ENCODE measurements around the gene TRPT1. TPM values are rescaled to one million over a fixed set of nuclear protein-coding genes. Genes with fewer than 3 reads are reported as not detected.

The TRPT1 gene
- total and polyA plus RNA-seq, 9 of the 15 experiments (the other 6 are each of a cell fraction or from before 2014, with no cell fraction given), result 4.6 to 41.7 (median 23.1) TPM

DNA sequence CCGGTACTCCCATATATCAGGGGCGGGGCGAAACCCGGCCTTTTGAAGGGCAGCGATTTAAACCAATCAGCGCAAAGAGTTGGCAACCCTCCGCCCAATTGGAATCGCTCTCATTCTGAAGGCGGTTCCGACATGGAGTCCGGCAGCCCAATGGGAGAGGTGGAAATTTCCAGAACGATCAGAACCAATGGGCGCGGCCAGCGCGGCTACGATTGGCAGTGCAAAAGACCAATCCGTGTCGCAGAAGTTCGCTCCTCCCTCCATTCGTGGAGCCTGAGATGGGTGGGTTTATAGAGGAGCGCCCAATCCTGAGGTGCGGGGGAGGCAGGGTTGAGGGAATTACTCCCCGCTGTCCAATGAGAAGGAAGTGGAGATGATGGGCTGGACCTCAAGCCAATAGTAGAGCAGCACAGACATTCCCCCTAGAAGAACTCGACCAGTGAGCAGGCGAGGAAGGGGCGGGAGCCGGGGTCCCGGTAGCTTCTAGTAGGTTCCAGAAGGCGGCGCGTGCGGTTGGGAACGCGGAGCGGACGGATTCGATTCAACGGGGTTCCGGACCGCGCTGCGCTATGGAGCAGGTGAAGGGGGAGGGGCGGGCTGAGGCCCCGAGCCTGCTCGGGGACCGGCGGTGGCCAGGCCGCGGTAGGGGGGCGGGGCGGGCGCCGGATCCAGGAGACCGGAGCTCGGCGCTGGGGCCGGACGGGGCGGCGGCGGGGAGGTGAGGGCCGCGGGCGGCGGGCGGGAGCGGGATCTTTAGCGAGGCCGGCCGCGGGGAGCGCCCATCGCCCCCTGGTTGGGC lies 40.1 kb downstream of the TRPT1 start, which contains the start of gene STIP1 (continued):
- TF ChIP-seq JUND (IDR thresholded peaks at IDR 0.05; ENCODE audit: borderline replicate concordance, low read depth, low read length), result 0 out of 2 replicates have a peak, but pooled peaks have one; percentile 20
- 0 out of 3 replicates have a peak, but pooled peaks have one; percentile 21 for TF ChIP-seq JUND (tag; IDR thresholded peaks at IDR 0.05; ENCODE audit: borderline replicate concordance, low read depth, low read length)
- 0 out of 2 replicates have a peak, but pooled peaks have one; percentile 21 for TF ChIP-seq BCOR (IDR thresholded peaks at IDR 0.05)
- no peak for TF ChIP-seq MAFK (IDR thresholded peaks at IDR 0.05; ENCODE audit: low read length)
- TF ChIP-seq CHD4 (IDR thresholded peaks at IDR 0.05; ENCODE audit: insufficient read depth, insufficient replicate concordance, low read depth, low read length, poor library complexity, severe bottlenecking), result no peak
- TF ChIP-seq ATF7 (IDR thresholded peaks at IDR 0.05), result peak; percentile 89
- no peak for TF ChIP-seq RBM34 (IDR thresholded peaks at IDR 0.05; ENCODE audit: borderline replicate concordance, insufficient read depth, low read length)
- TF ChIP-seq HSF4 (CRISPR knock-in tag; IDR thresholded peaks at IDR 0.05; ENCODE audit: borderline replicate concordance), result no peak
- TF ChIP-seq, protein P1, sequence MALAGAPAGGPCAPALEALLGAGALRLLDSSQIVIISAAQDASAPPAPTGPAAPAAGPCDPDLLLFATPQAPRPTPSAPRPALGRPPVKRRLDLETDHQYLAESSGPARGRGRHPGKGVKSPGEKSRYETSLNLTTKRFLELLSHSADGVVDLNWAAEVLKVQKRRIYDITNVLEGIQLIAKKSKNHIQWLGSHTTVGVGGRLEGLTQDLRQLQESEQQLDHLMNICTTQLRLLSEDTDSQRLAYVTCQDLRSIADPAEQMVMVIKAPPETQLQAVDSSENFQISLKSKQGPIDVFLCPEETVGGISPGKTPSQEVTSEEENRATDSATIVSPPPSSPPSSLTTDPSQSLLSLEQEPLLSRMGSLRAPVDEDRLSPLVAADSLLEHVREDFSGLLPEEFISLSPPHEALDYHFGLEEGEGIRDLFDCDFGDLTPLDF (CRISPR knock-in tag; IDR thresholded peaks at IDR 0.05), result 0 out of 2 replicates have a peak, but pooled peaks have one; percentile 39
- peak; percentile 77; the same call in 1 of the 2 replicates for TF ChIP-seq POLR2H (tag; IDR thresholded peaks at IDR 0.05; ENCODE audit: low read depth)
- no peak for TF ChIP-seq SAP30 (IDR thresholded peaks at IDR 0.05; ENCODE audit: borderline replicate concordance, insufficient read depth, low read depth, low read length, poor library complexity, severe bottlenecking)
- TF ChIP-seq POLR2B (IDR thresholded peaks at IDR 0.05; ENCODE audit: low read depth, partially characterized antibody), result peak; percentile 7
- peak; percentile 59; the same call in 1 of the 2 replicates for TF ChIP-seq EP300 (IDR thresholded peaks at IDR 0.05; ENCODE audit: low read length)
- TF ChIP-seq ELF4 (CRISPR knock-in tag; IDR thresholded peaks at IDR 0.05), result 0 out of 2 replicates have a peak, but pooled peaks have one; percentile 12
- TF ChIP-seq, protein P2, sequence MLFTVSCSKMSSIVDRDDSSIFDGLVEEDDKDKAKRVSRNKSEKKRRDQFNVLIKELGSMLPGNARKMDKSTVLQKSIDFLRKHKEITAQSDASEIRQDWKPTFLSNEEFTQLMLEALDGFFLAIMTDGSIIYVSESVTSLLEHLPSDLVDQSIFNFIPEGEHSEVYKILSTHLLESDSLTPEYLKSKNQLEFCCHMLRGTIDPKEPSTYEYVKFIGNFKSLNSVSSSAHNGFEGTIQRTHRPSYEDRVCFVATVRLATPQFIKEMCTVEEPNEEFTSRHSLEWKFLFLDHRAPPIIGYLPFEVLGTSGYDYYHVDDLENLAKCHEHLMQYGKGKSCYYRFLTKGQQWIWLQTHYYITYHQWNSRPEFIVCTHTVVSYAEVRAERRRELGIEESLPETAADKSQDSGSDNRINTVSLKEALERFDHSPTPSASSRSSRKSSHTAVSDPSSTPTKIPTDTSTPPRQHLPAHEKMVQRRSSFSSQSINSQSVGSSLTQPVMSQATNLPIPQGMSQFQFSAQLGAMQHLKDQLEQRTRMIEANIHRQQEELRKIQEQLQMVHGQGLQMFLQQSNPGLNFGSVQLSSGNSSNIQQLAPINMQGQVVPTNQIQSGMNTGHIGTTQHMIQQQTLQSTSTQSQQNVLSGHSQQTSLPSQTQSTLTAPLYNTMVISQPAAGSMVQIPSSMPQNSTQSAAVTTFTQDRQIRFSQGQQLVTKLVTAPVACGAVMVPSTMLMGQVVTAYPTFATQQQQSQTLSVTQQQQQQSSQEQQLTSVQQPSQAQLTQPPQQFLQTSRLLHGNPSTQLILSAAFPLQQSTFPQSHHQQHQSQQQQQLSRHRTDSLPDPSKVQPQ (CRISPR knock-in tag; IDR thresholded peaks at IDR 0.05; ENCODE audit: borderline replicate concordance), result no peak
- no peak for TF ChIP-seq ZNF584 (CRISPR knock-in tag; IDR thresholded peaks at IDR 0.05; ENCODE audit: low read depth)
- TF ChIP-seq ETV5 (CRISPR knock-in tag; IDR thresholded peaks at IDR 0.05; ENCODE audit: low read depth), result 0 out of 2 replicates have a peak, but pooled peaks have one; percentile 27
- TF ChIP-seq EP400 (IDR thresholded peaks at IDR 0.05), result peak; percentile 82; the same call in 1 of the 2 replicates
- TF ChIP-seq, protein P3, sequence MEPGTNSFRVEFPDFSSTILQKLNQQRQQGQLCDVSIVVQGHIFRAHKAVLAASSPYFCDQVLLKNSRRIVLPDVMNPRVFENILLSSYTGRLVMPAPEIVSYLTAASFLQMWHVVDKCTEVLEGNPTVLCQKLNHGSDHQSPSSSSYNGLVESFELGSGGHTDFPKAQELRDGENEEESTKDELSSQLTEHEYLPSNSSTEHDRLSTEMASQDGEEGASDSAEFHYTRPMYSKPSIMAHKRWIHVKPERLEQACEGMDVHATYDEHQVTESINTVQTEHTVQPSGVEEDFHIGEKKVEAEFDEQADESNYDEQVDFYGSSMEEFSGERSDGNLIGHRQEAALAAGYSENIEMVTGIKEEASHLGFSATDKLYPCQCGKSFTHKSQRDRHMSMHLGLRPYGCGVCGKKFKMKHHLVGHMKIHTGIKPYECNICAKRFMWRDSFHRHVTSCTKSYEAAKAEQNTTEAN (CRISPR knock-in tag; IDR thresholded peaks at IDR 0.05), result no peak
- TF ChIP-seq HNRNPL (IDR thresholded peaks at IDR 0.05; ENCODE audit: low read depth, low read length), result no peak
- no peak for TF ChIP-seq SIX5 (IDR thresholded peaks at IDR 0.05; ENCODE audit: borderline replicate concordance in 1 of 2, insufficient read depth in 1 of 2, low read depth in 1 of 2, low read length in 2 of 2)
- TF ChIP-seq GABPA (tag; conservative IDR thresholded peaks at IDR 0.05; ENCODE audit: low read depth), result peak; percentile 68
